ENCODE results near the gene NRDC.

Gene NRDC

DNA sequence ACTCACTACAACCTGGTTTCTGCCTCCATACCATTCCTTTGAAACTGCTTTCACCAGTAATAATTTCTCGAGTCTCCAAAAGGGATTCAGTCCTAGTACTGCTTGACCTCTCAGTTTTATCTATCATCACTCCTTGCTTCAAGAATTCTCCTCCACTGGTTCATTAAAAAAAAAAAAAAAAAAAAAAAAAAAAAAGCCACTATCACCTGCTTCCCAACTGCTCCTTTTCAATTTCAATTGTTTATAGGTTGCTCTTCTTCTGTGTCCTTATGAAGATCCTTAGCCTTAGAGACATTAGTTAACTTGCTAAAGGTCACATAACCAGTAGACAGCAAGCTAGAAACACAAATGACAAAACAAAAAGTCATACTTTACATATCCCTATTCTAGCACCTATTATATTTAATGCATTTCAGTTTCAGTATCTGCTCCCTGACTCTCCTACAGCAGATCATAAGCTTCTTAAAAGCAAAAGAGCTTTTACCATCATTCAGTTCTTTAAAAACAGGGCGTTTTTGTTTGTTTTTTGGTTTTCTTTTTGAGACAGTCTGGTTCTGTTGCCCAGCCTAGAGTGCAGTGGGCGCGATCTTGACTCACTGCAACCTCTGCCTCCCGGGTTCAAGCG, 7.1 kb downstream of the NRDC start:
- TF ChIP-seq CTCF (IDR thresholded peaks at IDR 0.05; ENCODE audit: control insufficient read depth, insufficient read depth, low read depth, low read length, missing control alignments) = no peak
- no peak for DNase-seq (ENCODE audit: low read depth)
- no peak overlapping the region for H3K4me3 ChIP-seq (ENCODE audit: control insufficient read depth, low read depth, low read length)

GRCh38 chr1:51870603-51871350, 7.8 kb downstream of the NRDC start:
- DNase-seq (ENCODE audit: low read depth) = no peak
- TF ChIP-seq CTCF (IDR thresholded peaks at IDR 0.05; ENCODE audit: control insufficient read depth, insufficient read depth, low read depth, low read length, missing control alignments) = no peak
- no peak overlapping the region for H3K4me3 ChIP-seq (ENCODE audit: control insufficient read depth, low read depth, low read length)

GRCh38 chr1:51867479-51868232, 10.9 kb downstream of the NRDC start:
- no peak overlapping the region for H3K4me3 ChIP-seq (ENCODE audit: control insufficient read depth, low read depth, low read length)
- no peak for TF ChIP-seq CTCF (IDR thresholded peaks at IDR 0.05; ENCODE audit: control insufficient read depth, insufficient read depth, low read depth, low read length, missing control alignments)
- no peak for DNase-seq (ENCODE audit: low read depth)

GRCh38 chr1:51863384-51863783, 15.1 kb downstream of the NRDC start:
- H3K4me3 ChIP-seq (ENCODE audit: control insufficient read depth, low read depth, low read length) = no peak overlapping the region
- DNase-seq (ENCODE audit: low read depth) = no peak
- no peak for TF ChIP-seq CTCF (IDR thresholded peaks at IDR 0.05; ENCODE audit: control insufficient read depth, insufficient read depth, low read depth, low read length, missing control alignments)

DNA sequence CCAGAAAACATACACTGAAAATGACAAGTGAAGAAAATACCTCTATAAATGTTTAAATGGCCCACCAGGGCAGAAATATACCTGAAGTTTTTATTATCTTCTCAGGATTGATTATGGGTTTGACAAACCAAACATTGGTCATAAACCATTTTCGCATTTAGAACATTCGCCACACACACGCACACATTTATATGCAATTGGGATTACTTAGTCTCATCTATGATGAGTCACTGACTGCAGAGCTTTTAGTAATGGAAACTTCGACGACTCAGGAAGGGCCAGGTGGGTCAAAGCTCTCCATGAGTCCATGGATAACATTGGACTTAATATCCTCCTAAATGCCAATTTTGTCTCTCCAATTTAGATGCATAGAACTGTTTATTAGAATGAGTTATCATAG, 16.9 kb downstream of the NRDC start:
- TF ChIP-seq CTCF (IDR thresholded peaks at IDR 0.05; ENCODE audit: control insufficient read depth, insufficient read depth, low read depth, low read length, missing control alignments) = no peak
- DNase-seq (ENCODE audit: low read depth) = no peak
- no peak overlapping the region for H3K4me3 ChIP-seq (ENCODE audit: control insufficient read depth, low read depth, low read length)

- no peak for TF ChIP-seq CTCF (IDR thresholded peaks at IDR 0.05; ENCODE audit: control insufficient read depth, insufficient read depth, low read depth, low read length, missing control alignments)
- no peak overlapping the region for H3K4me3 ChIP-seq (ENCODE audit: control insufficient read depth, low read depth, low read length)
- DNase-seq (ENCODE audit: low read depth) = no peak
Observed at GRCh38 chr1:51859735-51860134, 18.8 kb downstream of the NRDC start.
